Left ventricle myocardium inferior (tissue), 1 donor: Measurements from ENCODE around the gene ELMOD3. TPM values are rescaled to one million over a fixed set of nuclear protein-coding genes. Genes with fewer than 3 reads are reported as not detected.

Experiments used
- DNase-seq: peaks from one replicate; pipeline ENCODE4 v3.0.0-alpha.2; 2020
- H3K27ac ChIP-seq: fragments of 200-600 bp; replicated peaks from 2 replicates; pipeline ENCODE4 v1.8.0; 2021
- H3K27me3 ChIP-seq: fragments of 200-600 bp; 2 replicates; pipeline ENCODE4 v1.8.0; 2021; ENCODE audit warnings: low read depth
- H3K36me3 ChIP-seq: fragments of 200-600 bp; 2 replicates; pipeline ENCODE4 v1.8.0; 2021
- H3K4me1 ChIP-seq: fragments of 200-600 bp; 2 replicates; pipeline ENCODE4 v1.8.0; 2021
- H3K4me3 ChIP-seq: fragments of 200-600 bp; 2 replicates; pipeline ENCODE4 v1.8.0; 2021; ENCODE audit warnings: mild to moderate bottlenecking, moderate library complexity
- H3K9me3 ChIP-seq: fragments of 200-600 bp; replicated peaks from 2 replicates; pipeline ENCODE4 v1.8.0; 2021
- CTCF ChIP-seq: fragments of 200-600 bp; IDR thresholded peaks from 2 replicates; pipeline ENCODE4 v1.8.0; 2021; ENCODE audit warnings: antibody characterized with exemption, mild to moderate bottlenecking, borderline replicate concordance
- intact Hi-C: fragments of 100-400 bp; cut with micrococcal nuclease; formaldehyde crosslinking; loops from one replicate; pipeline ENCODE4 v1.11.0; 2022
- total RNA-seq: library from RNA; stranded (reverse); fragmentation: NEBNext Ultra II Directional; extraction: Animal tissue kit (Norgen Biotek cat#: 25700); gene quantifications from one replicate; pipeline ENCODE4 v1.2.1, GENCODE V29; 2021
- donor health status: DM: no; HTN: yes; CAD: no; lungs with severe emphysema.

Gene ELMOD3
- total RNA-seq, 1 donor from 2014 or later, result 10.6 TPM

GRCh38 chr2:85418132-85419008 lies 63.8 kb downstream of the ELMOD3 start, which contains the start of gene SH2D6:
TSS of gene SH2D6 (plus strand) at chr2:85418714. CDS start at chr2:85429466, 10,752 bp downstream.
- H3K36me3 ChIP-seq, result no peaks in the 10 kb centered on the region
- H3K4me1 ChIP-seq, result peaks cover 51% of the 10 kb centered on the region
- H3K27me3 ChIP-seq, result peaks cover 9% of the 10 kb centered on the region
- intact Hi-C loops, result no loop called here
- TF ChIP-seq CTCF, result no peak
- H3K4me3 ChIP-seq, result peak within 1 kb of the TSS; percentile 87
- peak; percentile 88 for DNase-seq
- H3K9me3 ChIP-seq, result no peaks in the 10 kb centered on the region
- peak within 1 kb of the TSS; percentile 97 for H3K27ac ChIP-seq

GRCh38 chr2:85419009-85419675 lies 64.6 kb downstream of the ELMOD3 start:
- Histone ChIP-seq H3K4me3 (peak overlapping the region; percentile 87), H3K4me1 (peaks cover 43% of the 10 kb centered on the region), H3K27ac (peak overlapping the region; percentile 97), H3K27me3 (peaks cover 2% of the 10 kb centered on the region), H3K9me3 (no peaks in the 10 kb centered on the region), H3K36me3 (no peaks in the 10 kb centered on the region)
- TF ChIP-seq CTCF, result no peak
- intact Hi-C loops, result no loop called here
- no peak for DNase-seq

- H3K9me3 ChIP-seq, result no peaks in the 10 kb centered on the region
- no peaks in the 10 kb centered on the region for H3K27me3 ChIP-seq
- intact Hi-C loops, result loop anchor here (2.0 kb wide), 1 partner anchor 132 kb away; no protein-coding TSS in a partner anchor
- TF ChIP-seq CTCF, result peak; percentile 100
- H3K27ac ChIP-seq, result peak overlapping the region; percentile 97
- H3K36me3 ChIP-seq, result no peaks in the 10 kb centered on the region
- peak overlapping the region; percentile 32 for H3K4me3 ChIP-seq
- DNase-seq, result peak; percentile 91
- H3K4me1 ChIP-seq, result peaks cover 42% of the 10 kb centered on the region
Measured at GRCh38 chr2:85420536-85421259, 66.1 kb downstream of the ELMOD3 start.

- DNase-seq, result no peak
- no peak for TF ChIP-seq CTCF
- H3K36me3 ChIP-seq, result no peaks in the 10 kb centered on the region
- peaks cover 42% of the 10 kb centered on the region for H3K4me1 ChIP-seq
- H3K9me3 ChIP-seq, result no peaks in the 10 kb centered on the region
- H3K27me3 ChIP-seq, result no peaks in the 10 kb centered on the region
- intact Hi-C loops, result loop anchor here (2.0 kb wide), 1 partner anchor 131 kb away; no protein-coding TSS in a partner anchor
- H3K4me3 ChIP-seq, result peak overlapping the region; percentile 32
- H3K27ac ChIP-seq, result peak overlapping the region; percentile 97
Measured at GRCh38 chr2:85421260-85422071, 66.9 kb downstream of the ELMOD3 start.
